Stimulated activated naive B cell treated with anti-CD40 and anti-IgM and Interleukin-4, amounts not matched to agents 10 μg/mL and 1 μg/mL and 100 μg/mL, for 72 hours (primary cell): ENCODE data around the gene CNOT6L.
A peak's percentile ranks its signal among the peaks of the same experiment; 100 is the strongest.
"Not testable (repeated sequence)": the region's sequence is repeated elsewhere in the genome, so short reads cannot be mapped to it uniquely, and the experiment has no call there.

ENCODE experiments used
- ATAC-seq, 2 donors: fragments of 150-1000 bp; cut with Tn5 transposase; replicated peaks; 2 replicates each; pipeline ENCODE4 v1.10.0; 2021; ENCODE audit warnings: moderate library complexity in 1 of 2
- DNase-seq: peaks from one replicate; pipeline ENCODE4 v3.0.0; 2021
- H3K27ac Mint-ChIP-seq: one replicate; pipeline ENCODE4 v1.8.0; 2022; ENCODE audit warnings: mild to moderate bottlenecking, mixed read lengths
- H3K27me3 Mint-ChIP-seq, 2 donors: one replicate each; pipeline ENCODE4 v1.8.0; 2022; ENCODE audit warnings: mixed read lengths in 2 of 2
- H3K36me3 Mint-ChIP-seq, 2 donors: one replicate each; pipeline ENCODE4 v1.8.0; 2022; ENCODE audit warnings: mixed read lengths in 2 of 2, mild to moderate bottlenecking in 1 of 2
- H3K4me1 Mint-ChIP-seq, 2 donors: one replicate each; pipeline ENCODE4 v1.8.0; 2022; ENCODE audit warnings: mixed read lengths in 2 of 2, mild to moderate bottlenecking in 1 of 2
- H3K4me3 Mint-ChIP-seq, 2 donors: one replicate each; pipeline ENCODE4 v1.8.0; 2022; ENCODE audit warnings: mild to moderate bottlenecking in 2 of 2, mixed read lengths in 2 of 2, moderate library complexity in 1 of 2
- H3K9me3 Mint-ChIP-seq, 2 donors: one replicate each; pipeline ENCODE4 v1.8.0; 2022; ENCODE audit warnings: mixed read lengths in 2 of 2, mild to moderate bottlenecking in 1 of 2

CNOT6L gene

GRCh38 chr4:77734928-77735327 is 84.2 kb downstream of the CNOT6L start:
- H3K9me3 Mint-ChIP-seq = no peaks in the 10 kb centered on the region
- ATAC-seq = peak; percentile 83 to 93
- peaks cover 24 to 42% of the 10 kb centered on the region in 2 donors for H3K36me3 Mint-ChIP-seq
- DNase-seq = peak; percentile 9
- peak overlapping the region; percentile 58 to 60 for H3K4me3 Mint-ChIP-seq
- H3K27ac Mint-ChIP-seq = peak overlapping the region; percentile 69
- H3K27me3 Mint-ChIP-seq = no peaks in the 10 kb centered on the region
- H3K4me1 Mint-ChIP-seq = peaks cover 18 to 31% of the 10 kb centered on the region in 2 donors

- H3K4me1 Mint-ChIP-seq = peaks cover 15 to 31% of the 10 kb centered on the region in 2 donors
- ATAC-seq (no peak), DNase-seq (no peak)
- no peak overlapping the region for H3K27ac Mint-ChIP-seq
- peaks cover 17 to 41% of the 10 kb centered on the region in 2 donors for H3K36me3 Mint-ChIP-seq
- H3K27me3 Mint-ChIP-seq = no peaks in the 10 kb centered on the region
- no peak overlapping the region for H3K4me3 Mint-ChIP-seq
- H3K9me3 Mint-ChIP-seq = no peaks in the 10 kb centered on the region
These were observed 87.5 kb downstream of the CNOT6L start for GRCh38 chr4:77731656-77732055.

- Mint-ChIP-seq H3K36me3 (peaks cover 26 to 36% of the 10 kb centered on the region in 2 donors), H3K27ac (no peak overlapping the region), H3K4me1 (peaks cover 5 to 8% of the 10 kb centered on the region in 2 donors), H3K9me3 (no peaks in the 10 kb centered on the region), H3K4me3 (no peak overlapping the region), H3K27me3 (no peaks in the 10 kb centered on the region)
- DNase-seq (no peak), ATAC-seq (no peak)
These were observed 90.7 kb downstream of the CNOT6L start for GRCh38 chr4:77728420-77728819.

GRCh38 chr4:77721073-77721472 is 98.1 kb downstream of the CNOT6L start:
- H3K27ac Mint-ChIP-seq = no peak overlapping the region
- ATAC-seq = no peak
- H3K4me3 Mint-ChIP-seq = no peak overlapping the region
- no peak for DNase-seq
- H3K4me1 Mint-ChIP-seq = no peaks in the 10 kb centered on the region
- no peaks in the 10 kb centered on the region for H3K27me3 Mint-ChIP-seq
- peaks cover 14 to 20% of the 10 kb centered on the region in 2 donors for H3K36me3 Mint-ChIP-seq
- no peaks in the 10 kb centered on the region for H3K9me3 Mint-ChIP-seq

GRCh38 chr4:77718500-77718899 is 100.7 kb downstream of the CNOT6L start:
- not testable (repeated sequence) for H3K27me3 Mint-ChIP-seq, H3K9me3 Mint-ChIP-seq, DNase-seq, H3K4me3 Mint-ChIP-seq, ATAC-seq, H3K27ac Mint-ChIP-seq, H3K4me1 Mint-ChIP-seq
- H3K36me3 Mint-ChIP-seq = peaks cover 9 to 19% of the 10 kb centered on the region in 2 donors

- H3K27me3 Mint-ChIP-seq = no peaks in the 10 kb centered on the region
- H3K4me3 Mint-ChIP-seq = no peak overlapping the region
- DNase-seq = no peak
- no peak overlapping the region for H3K27ac Mint-ChIP-seq
- no peak for ATAC-seq
- peaks cover 18 to 32% of the 10 kb centered on the region in 2 donors for H3K36me3 Mint-ChIP-seq
- peaks cover 0 to 4% of the 10 kb centered on the region in 2 donors for H3K4me1 Mint-ChIP-seq
- no peaks in the 10 kb centered on the region for H3K9me3 Mint-ChIP-seq
These were observed 103.5 kb downstream of the CNOT6L start for GRCh38 chr4:77715414-77716290.

- peaks cover 18 to 35% of the 10 kb centered on the region in 2 donors for H3K36me3 Mint-ChIP-seq
- H3K27ac Mint-ChIP-seq = no peak overlapping the region
- H3K27me3 Mint-ChIP-seq = no peaks in the 10 kb centered on the region
- DNase-seq (no peak), ATAC-seq (no peak)
- H3K4me1 Mint-ChIP-seq = peaks cover 0 to 4% of the 10 kb centered on the region in 2 donors
- no peak overlapping the region for H3K4me3 Mint-ChIP-seq
- H3K9me3 Mint-ChIP-seq = no peaks in the 10 kb centered on the region
These were observed 104.7 kb downstream of the CNOT6L start for GRCh38 chr4:77714514-77714913.

GRCh38 chr4:77713884-77714283 is 105.3 kb downstream of the CNOT6L start:
- Mint-ChIP-seq H3K4me3 (no peak overlapping the region), H3K27me3 (no peaks in the 10 kb centered on the region), H3K36me3 (peaks cover 18 to 30% of the 10 kb centered on the region in 2 donors), H3K27ac (no peak overlapping the region), H3K4me1 (peaks cover 0 to 4% of the 10 kb centered on the region in 2 donors), H3K9me3 (no peaks in the 10 kb centered on the region)
- ATAC-seq = no peak
- DNase-seq = no peak

GRCh38 chr4:77712675-77713074 is 106.5 kb downstream of the CNOT6L start:
- Mint-ChIP-seq H3K4me3 (no peak overlapping the region), H3K27me3 (no peaks in the 10 kb centered on the region), H3K27ac (peak overlapping the region; percentile 47), H3K9me3 (peaks cover 0 to 2% of the 10 kb centered on the region in 2 donors), H3K4me1 (peaks cover 0 to 4% of the 10 kb centered on the region in 2 donors), H3K36me3 (peaks cover 18 to 30% of the 10 kb centered on the region in 2 donors)
- ATAC-seq (no peak), DNase-seq (no peak)

- ATAC-seq (no peak), DNase-seq (no peak)
- Mint-ChIP-seq H3K9me3 (peaks cover 0 to 2% of the 10 kb centered on the region in 2 donors), H3K27ac (no peak overlapping the region), H3K27me3 (no peaks in the 10 kb centered on the region), H3K4me3 (no peak overlapping the region), H3K4me1 (peaks cover 0 to 4% of the 10 kb centered on the region in 2 donors), H3K36me3 (peaks cover 18 to 30% of the 10 kb centered on the region in 2 donors)
These were observed 107.7 kb downstream of the CNOT6L start for GRCh38 chr4:77711469-77711868.

- no peak for ATAC-seq
- Mint-ChIP-seq H3K4me1 (peaks cover 0 to 4% of the 10 kb centered on the region in 2 donors), H3K4me3 (no peak overlapping the region), H3K9me3 (peaks cover 0 to 2% of the 10 kb centered on the region in 2 donors), H3K27me3 (no peaks in the 10 kb centered on the region), H3K27ac (no peak overlapping the region), H3K36me3 (peaks cover 18 to 30% of the 10 kb centered on the region in 2 donors)
- DNase-seq = no peak
These were observed 108.5 kb downstream of the CNOT6L start for GRCh38 chr4:77710684-77711083.

GRCh38 chr4:77710059-77710458 is 109.1 kb downstream of the CNOT6L start:
- Mint-ChIP-seq H3K36me3 (peaks cover 18 to 30% of the 10 kb centered on the region in 2 donors), H3K4me1 (peaks cover 0 to 4% of the 10 kb centered on the region in 2 donors), H3K9me3 (peaks cover 0 to 2% of the 10 kb centered on the region in 2 donors), H3K4me3 (no peak overlapping the region), H3K27me3 (no peaks in the 10 kb centered on the region), H3K27ac (no peak overlapping the region)
- DNase-seq (no peak), ATAC-seq (no peak)

GRCh38 chr4:77706717-77707116 is 112.5 kb downstream of the CNOT6L start:
- H3K4me3 Mint-ChIP-seq = no peak overlapping the region
- no peak for ATAC-seq

GRCh38 chr4:77703666-77704065 is 115.5 kb downstream of the CNOT6L start:
- DNase-seq (no peak), ATAC-seq (no peak)
- no peaks in the 10 kb centered on the region for H3K4me1 Mint-ChIP-seq
- H3K27me3 Mint-ChIP-seq = no peaks in the 10 kb centered on the region
- H3K27ac Mint-ChIP-seq = no peak overlapping the region
- peaks cover 0 to 2% of the 10 kb centered on the region in 2 donors for H3K9me3 Mint-ChIP-seq
- no peak overlapping the region for H3K4me3 Mint-ChIP-seq
- H3K36me3 Mint-ChIP-seq = no peaks in the 10 kb centered on the region

More at GRCh38 chr4:77706717-77707116, 112.5 kb downstream of the CNOT6L start:
- no peaks in the 10 kb centered on the region for H3K4me1 Mint-ChIP-seq
- H3K36me3 Mint-ChIP-seq = peaks cover 6 to 13% of the 10 kb centered on the region in 2 donors
- peaks cover 0 to 2% of the 10 kb centered on the region in 2 donors for H3K9me3 Mint-ChIP-seq
- no peak for DNase-seq
- H3K27me3 Mint-ChIP-seq = no peaks in the 10 kb centered on the region
- H3K27ac Mint-ChIP-seq = no peak overlapping the region

- no peaks in the 10 kb centered on the region for H3K9me3 Mint-ChIP-seq
- no peaks in the 10 kb centered on the region for H3K36me3 Mint-ChIP-seq
- ATAC-seq = no peak
- no peaks in the 10 kb centered on the region for H3K4me1 Mint-ChIP-seq
- no peak overlapping the region for H3K4me3 Mint-ChIP-seq
- DNase-seq = no peak
- no peak overlapping the region for H3K27ac Mint-ChIP-seq
- no peaks in the 10 kb centered on the region for H3K27me3 Mint-ChIP-seq
These were observed 118.0 kb downstream of the CNOT6L start for GRCh38 chr4:77701121-77701520.
